Activated CD4-positive, alpha-beta T cell treated with anti-CD3 and anti-CD28 coated beads, Interleukin-2, amount 50 U/mL, for 1 hour (primary cell): ENCODE measurements around the gene SLC16A12.
"Not testable (repeated sequence)": the region's sequence is repeated elsewhere in the genome, so short reads cannot be mapped to it uniquely, and the experiment has no call there.

ENCODE experiments used
- DNase-seq: peaks from one replicate; pipeline ENCODE4 v3.0.0-alpha.2; 2020

The SLC16A12 gene

DNA sequence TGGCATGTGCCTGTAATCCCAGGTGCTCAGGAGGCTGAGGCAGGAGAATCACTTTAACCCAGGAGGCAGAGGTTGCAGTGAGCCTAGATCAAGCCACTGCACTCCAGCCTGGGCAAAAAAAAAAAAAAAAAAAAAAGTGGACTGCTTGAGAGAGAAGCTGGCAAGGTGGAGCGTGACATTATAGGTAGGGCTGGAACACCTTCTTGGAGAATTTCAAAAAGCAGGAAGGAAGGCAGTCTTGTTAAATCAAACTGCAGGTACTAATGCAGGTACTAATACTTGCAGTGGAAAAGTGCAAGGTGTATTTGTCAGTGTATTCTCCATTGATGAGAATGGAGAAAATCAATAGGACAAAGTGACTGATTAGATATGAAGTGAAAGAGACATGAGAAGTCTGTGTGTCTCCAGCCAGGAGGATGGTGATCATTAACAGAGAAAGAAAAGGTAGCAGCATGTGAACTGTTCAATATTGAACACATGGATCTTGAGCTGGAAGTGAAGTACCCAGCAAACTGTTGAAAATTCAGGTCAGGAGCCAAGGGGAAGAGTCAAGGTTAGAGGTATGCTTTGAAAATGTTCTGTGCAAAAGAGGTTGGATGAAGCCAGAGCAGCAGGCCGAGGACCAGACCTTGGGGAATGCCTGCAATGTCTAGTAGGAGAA lies 12.6 kb upstream of the SLC16A12 start:
- DNase-seq: no peak

DNA sequence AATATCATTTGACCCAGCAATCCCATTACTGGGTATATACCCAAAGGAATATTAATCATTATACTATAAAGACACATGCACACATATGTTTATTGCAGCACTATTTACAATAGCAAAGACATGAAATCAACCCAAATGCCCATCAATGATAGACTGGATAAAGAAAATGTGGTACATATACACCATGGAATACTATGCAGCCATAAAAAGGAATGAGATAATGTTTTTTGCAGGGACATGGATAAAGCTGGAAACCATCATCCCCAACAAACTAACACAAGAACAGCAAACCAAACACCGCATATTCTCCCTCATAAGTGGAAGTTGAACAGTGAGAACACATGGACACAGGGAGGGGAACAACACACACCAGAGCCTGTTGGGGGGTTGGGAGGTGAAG lies 11.3 kb upstream of the SLC16A12 start:
- DNase-seq: not testable (repeated sequence)

DNA sequence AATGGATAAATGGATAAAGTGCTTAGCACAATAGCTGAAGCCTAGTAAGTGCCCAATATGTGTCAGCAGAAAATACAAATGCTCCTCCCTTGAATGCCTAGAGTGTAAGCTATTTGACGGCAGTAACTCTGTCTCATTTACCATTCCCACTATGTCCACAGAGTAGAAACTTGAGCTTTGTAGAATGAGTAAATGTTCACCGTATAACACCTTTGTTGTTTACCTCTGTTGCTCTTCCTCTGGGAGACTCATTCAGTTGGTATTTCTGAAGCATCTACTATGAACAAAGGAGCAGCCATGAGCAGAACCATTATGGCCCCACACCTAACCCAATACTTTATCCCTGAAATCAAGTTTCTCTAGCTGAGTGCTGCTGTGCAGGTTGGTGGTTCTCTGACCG lies 8.4 kb upstream of the SLC16A12 start:
- DNase-seq: no peak

DNA sequence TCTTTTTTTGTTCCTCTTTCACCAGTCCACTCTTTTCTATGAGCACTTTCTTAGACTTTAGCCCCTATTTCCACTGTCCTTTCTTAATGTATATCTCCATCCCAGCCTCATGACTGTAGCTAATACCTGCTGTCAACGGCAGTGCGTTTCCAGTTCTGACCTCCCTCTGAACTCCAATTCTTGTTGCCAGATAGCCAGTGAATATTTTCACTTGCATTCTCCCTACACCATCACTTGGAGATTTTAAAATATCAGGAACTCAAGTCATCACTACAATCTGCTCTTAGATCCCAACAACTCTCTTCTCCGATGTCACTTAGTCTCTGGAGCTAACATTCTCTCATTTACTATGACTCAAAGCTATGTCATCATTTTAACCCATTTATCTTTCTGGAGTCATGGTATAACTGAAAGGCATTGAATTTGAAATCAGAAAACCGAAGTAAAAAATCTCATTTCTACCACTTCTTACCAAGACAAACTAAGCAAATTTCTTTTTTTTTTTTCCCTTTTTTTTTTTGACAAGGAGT lies 5.1 kb upstream of the SLC16A12 start:
- DNase-seq: no peak

DNA sequence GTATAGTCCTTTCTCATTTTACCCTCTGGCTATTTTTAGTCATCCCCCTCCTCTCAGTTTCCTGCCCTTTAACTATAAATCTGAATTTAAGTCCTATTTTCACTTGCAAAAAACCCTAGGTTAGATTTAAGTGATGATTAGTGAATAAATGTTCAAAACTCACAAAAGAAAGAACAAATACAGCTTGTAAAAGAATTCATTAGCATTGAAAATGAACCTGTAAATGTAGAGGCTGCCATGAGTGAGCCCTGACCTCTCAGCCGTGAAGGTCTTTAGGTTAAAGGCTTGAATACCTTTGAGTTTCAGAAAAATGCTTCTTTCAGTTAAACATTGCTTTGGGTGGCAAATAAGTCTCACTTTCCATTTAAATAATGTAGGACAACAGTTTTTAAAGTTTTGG lies 2.0 kb upstream of the SLC16A12 start:
- DNase-seq: no peak

DNA sequence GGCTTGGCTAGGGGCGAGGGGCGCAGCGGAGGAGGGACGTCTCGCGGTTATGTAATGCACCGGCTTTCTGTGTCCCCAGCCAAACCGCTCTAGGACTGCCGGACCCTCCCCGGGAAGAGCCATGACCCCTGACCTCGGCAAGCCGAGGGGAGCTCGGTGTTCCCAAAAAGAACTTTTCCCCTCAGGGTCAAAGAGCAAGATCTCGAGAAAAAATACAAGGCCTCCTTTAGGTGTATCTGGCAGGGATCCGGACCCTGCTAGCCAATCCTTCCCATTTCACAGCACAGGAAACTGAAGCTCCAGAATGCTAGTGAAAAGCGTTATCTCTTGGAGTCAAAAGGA lies 590 bp upstream of the SLC16A12 start:
- no peak for DNase-seq

DNA sequence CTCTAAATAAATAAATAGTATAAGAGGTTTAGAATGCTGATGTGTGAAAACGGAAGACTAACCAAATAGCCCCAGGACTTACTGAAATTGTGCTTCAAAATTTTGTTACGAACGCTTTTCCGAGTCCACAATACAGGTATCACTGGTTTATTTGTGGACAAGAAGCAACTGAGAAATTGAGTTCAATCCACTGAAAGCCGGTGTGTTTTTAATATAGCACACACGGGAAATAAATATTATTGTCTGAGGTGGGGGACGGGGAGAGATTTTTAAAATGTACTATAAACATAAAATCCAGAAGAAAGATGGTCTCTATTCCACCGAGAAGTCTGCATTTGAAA lies 598 bp downstream of the SLC16A12 start:
- DNase-seq: no peak

DNA sequence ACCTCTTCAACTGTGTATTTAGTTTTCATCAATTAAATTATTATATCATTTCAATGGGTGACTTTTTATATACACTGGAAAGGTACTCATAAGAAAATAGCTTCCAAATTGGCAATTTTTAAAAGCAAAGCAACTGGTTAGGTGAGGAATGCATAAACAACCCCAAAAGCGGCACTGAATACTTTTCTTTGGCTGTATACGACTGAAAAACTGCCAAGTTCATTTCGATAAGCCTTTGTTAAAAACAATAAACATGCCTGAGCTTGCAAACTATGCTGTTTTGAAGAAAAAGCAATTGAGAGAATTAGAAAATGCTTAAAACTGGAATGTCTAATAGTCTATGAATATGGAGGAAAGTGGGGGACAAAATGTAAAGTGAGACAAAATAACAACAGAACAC lies 2.9 kb downstream of the SLC16A12 start:
- no peak for DNase-seq

DNA sequence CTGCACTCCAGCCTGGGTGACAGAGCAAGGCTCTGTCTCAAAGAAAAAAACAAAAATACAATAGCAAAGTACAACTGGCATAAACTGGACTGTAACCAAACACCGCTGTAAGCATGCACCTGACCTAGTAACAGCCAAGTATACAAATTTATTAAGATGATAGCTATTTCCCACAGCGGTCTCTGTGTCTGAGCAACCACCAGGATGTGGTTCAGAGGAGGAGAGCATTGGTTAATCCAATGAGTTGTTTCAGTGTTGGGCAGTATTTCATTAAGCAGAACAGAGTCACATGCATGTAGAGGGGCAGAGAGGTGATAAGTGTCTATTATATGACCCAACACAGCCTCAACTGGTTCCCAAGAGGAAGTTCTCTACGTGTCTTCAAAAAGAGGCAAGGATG lies 4.0 kb downstream of the SLC16A12 start:
- DNase-seq: no peak

DNA sequence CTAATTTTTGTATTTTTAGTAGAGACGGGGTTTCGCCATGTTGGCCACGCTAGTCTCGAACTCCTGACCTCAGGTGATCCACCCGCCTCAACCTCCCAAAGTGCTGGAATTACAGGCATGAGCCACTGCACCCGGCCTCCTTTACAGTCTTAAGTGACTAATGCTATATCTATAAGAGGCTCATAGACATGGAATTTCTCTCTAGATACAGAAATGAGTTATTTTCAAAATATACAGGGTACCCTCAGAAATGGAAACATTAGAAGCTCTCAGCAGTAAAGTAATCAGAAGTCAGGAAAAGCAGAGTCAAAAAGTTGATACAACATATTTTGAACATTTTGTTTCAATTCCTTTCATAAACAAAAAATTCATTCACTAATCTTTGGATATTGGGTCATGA lies 5.7 kb downstream of the SLC16A12 start:
- DNase-seq: not testable (repeated sequence)

DNA sequence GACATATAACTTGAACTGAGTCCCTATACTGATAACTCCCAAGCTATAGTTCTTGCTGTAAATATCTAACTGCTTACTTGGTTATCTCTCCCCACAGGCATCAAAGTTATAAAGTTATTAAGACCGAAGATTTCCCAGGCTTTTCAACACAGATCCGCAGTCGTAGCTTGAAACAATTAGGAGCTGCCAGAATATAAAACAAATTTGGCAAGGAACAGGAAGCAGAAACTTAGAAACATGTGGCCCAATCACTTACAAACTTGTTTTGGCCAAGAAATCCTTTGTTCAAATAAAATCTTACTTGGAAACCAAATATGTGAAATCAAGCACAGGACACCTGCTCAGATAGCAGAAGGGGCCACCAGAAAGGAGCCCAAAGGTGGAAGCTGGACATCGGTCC lies 9.0 kb downstream of the SLC16A12 start:
- DNase-seq: no peak

DNA sequence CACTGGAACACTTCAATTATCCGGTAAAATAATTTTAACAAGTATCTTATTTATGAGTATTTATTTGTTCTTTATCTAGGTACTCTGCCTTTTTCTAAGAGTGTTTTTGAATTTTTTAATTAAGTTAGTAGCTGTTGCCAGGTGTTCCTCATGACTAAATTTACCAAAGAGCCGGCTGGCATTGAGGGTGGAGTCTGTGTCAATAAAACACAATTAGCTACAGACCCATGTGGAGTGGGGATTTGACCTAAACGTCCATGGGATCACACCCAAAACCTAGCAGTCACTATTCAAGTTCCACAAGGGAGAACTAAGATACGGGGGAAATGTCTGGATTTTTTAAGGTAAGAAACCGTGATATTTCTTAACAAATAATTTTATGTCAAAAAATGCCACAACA lies 9.8 kb downstream of the SLC16A12 start:
- no peak for DNase-seq

DNA sequence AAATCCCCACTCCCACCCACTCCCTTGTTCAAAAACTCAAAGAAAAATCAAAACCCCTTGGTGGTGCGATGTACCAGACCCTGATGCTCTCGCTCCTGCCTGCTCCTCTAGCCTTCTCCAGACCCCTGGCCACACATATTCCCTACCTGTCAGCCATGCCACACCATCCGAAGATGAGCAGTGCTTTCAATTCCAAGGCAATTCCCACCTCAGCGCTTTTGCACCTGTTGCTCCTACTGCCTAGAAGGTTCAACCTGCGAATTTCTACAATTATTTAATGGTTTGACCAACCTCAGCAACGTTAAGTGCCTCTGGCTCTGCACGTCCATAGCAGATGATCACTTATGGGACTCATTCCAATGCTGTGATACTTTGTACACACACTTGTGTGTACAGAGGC lies 11.1 kb downstream of the SLC16A12 start:
- DNase-seq: no peak

DNA sequence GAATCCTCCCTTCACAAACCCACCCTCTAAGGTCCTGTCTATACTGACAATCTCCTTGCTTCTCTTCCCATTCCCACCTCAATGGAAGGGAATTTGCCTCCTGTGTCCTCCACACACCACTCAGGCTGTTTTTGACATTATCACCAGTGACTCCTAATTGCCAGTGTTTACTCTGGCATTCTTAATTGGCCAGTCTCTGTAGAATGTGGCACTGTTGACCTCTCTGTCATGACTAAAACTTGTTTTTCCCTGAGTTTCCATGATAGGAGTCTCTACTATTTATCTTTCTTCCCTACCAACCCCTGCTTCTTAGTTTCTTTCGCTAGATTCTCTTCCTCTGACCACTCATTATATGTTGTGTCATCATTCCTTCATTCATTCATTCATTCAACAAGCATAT lies 12.1 kb downstream of the SLC16A12 start:
- no peak for DNase-seq

DNA sequence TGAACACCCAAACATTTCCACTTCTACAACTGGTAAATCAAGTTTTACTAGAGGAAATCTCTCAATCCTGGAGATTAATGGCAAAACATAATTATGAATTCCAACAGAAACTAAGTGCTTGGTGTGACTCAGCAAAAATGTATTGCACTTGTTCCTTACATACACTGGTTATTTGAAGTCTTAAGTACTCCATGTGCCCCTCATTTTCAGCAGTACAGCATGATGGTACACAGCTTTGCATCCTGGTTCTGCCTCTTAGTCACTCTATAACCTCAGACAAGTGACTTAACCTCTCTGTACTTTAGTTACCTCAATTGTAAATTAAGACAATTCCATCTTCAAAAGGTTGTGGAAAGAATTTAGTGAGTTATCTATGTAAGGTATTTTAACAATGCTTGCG lies 12.9 kb downstream of the SLC16A12 start:
- no peak for DNase-seq

DNA sequence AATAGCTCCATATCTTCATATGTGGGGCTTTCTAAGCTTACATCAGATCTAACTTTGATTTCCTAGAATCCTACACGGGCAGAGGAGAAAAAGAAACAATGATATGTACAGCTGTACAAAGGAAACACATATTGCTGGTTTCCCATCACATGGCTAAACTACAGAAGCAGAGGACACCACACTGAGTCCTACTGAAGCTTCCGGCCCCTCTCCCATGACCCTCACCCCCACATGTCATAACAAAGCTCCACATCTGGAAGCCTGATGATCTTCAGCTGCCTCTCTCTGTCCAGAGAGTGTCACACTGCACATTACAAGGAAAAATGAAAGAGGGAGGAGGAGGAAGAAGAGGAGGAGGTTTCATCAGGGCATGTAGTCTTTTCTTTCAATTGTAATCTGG lies 14.0 kb downstream of the SLC16A12 start:
- no peak for DNase-seq

DNA sequence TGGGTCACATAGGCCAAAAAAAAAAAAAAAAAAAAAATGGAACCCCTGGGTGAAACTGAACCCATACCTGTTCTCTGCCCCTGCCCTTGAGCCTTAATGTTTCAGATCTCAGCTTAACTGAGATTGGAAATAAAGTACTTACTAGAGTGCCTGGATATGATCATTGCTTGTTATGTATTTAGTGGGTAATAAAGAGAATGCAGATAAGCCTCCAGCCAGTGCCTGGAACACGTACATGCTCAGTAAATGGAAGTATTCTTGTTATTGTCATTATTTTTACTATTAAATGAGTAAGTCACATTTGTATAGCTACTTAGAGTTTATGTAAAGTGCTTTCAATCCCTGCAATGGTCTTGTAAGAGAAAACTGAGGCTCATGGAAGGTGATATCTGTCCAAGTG lies 14.7 kb downstream of the SLC16A12 start:
- no peak for DNase-seq

DNA sequence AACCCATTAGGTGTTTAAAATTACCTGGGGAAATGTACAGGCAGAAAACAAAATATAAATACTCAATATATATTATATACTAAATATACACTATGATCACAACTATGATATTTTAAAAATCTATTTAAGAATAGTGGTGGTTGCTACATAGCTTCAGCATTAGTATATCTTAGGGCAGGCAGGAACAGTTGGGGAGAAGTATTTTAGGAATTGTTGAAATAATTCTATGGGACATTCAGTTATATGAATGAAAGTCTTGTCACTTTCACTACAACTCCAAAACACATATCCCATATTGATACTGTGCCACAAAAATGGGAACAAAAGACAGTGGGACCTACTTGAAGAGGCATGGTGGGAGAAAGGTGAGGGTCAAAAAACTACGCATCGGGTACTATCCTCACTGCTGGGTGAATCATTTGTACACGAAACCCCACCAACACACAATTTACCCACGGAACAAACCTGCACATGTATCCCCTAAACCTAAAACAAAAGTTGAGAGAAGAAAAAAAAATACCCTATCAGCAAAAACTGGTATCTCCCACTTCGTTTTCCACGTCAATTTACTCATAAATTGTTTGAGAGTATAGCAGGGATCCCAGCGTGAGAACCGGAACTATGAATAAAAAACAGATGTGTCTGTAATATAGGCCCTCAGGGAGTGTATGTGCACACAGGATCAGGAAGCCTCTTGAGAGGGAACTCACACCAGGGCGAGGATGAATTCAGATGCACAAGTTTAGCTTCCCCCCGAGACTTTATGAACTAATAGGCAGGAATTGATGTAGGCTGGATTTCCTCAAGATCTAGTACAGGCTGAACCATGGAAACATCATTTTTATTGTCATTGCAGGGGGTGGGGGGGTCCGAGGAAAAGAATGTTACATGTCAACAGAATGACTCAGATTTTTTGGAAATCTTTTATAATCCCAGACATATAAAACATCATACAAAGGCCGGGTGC lies 16.2 kb downstream of the SLC16A12 start:
- DNase-seq: no peak

DNA sequence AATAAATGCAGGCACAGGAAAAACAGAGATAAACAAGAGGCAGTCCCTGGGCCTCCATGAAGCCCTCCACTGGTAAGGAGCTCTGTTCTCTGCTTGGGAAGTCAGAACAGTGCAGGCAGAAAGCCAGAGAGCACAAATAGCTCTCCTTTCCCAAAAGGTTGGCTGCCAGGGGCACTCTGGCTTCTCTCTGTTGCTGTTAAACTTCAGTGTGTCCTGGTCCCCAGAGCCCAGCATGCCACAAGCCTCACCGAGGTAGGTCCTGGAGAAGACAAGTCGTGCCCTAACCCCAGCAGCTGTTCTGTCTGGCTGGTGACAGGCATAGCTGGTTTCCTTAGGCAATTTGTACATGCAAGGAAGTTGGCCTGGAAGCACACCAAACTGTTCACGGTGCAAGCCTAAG lies 17.3 kb downstream of the SLC16A12 start:
- no peak for DNase-seq

DNA sequence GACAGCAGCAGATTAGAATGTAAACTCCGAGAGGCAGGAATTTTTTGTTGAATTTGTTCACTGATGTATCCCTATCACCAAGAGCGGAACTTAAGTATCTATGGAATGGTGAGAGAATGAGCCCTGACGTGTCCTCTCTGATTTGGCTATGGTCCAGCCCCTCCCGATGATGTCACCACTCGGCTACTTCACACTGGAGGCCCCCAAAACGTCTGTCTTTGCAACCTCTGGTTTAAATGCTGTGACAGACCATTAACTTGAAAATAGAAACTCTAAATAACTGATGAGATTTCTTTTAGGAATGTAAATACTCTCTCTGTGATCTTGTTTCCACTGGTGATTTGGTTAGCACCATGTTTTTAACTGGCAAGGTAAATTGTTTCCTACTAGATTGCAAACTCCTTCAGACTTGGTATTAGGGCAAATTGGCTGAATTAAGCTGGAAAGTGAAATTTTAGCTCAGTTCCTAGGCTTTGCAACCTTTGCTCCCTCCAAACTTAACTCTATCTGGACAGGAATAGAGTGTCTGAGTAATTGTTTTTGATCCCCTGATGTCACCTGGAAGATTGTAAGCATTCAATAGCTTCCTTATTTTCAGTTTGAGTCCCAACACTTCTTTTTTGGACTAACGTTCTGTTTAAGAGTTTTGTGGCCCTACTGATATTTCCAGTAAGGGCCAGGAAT lies 19.1 kb downstream of the SLC16A12 start:
- DNase-seq: no peak

DNA sequence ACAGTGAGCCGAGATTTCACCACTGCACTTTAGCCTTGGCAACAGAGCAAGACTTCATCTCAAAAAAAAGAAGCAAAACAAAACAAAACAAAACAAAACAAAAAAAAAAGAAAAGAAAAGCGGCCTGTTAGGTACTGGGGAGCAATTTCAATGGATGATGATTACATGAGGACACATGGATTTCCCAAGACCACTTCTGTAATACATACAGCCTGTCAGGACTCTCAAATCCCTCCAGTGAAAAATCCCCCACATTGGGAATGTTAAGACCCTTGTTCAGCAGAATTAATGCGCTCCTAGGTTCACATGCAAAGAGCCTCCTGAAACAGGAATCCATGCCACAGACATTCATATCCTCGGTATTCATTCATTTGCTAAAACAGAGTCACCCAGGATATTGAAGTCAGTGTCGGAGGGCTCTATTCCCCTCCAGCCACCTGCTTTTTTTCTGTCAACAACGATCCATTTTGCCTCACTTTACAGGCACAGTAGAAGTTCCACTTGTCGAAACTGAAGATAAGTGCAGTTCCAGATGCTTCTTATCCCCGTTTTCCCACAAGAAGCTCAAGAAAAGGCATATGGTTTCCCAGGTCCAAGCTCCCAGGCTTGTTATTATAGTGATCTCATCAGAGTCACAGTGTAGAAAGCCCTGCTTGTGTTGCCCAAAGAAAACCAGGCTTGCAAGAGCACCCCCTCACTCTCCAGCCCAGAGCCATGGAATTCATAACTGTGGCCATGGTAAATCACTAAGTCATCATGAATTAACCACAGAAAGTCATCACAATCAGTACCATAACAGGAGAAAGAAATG lies 20.2 kb downstream of the SLC16A12 start:
- no peak for DNase-seq

DNA sequence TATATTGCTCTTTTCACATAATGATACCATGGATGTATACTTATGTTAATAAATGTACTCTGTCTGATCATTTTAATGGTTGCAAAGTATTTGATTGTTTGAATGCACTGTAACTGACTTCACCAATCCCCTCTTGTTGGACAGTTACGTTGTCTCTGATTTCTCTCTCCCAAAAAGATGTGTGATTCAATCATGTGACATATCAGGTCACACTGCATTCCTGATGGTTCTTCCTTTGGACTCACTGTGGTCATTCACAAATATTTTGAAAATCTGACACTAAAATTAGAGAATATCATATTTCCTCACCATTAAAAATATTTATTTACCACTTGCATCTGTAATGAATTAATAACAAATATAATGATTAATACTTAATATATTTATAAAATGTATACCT lies 22.2 kb downstream of the SLC16A12 start:
- no peak for DNase-seq
